Mucosa of rectum (tissue), 2 donors: ENCODE data around the gene CTNNB1.

Experiments used
- H3K27ac ChIP-seq, 2 donors: one replicate each; pipeline ENCODE4 v1.7.0; 2013; ENCODE audit warnings: inconsistent platforms in 2 of 2, low read depth in 2 of 2, low read length in 2 of 2
- H3K27me3 ChIP-seq, 2 donors: one replicate each; pipeline ENCODE4 v1.7.0; 2013; ENCODE audit warnings: low read length in 2 of 2; ENCODE audit not compliant: control insufficient read depth in 2 of 2, insufficient read depth in 2 of 2
- H3K36me3 ChIP-seq, 2 donors: one replicate each; pipeline ENCODE4 v1.7.0; 2013; ENCODE audit warnings: low read length in 2 of 2; ENCODE audit not compliant: control insufficient read depth in 2 of 2, insufficient read depth in 2 of 2
- H3K4me1 ChIP-seq, 2 donors: one replicate each; pipeline ENCODE4 v1.7.0; 2013; ENCODE audit warnings: low read length in 2 of 2, mild to moderate bottlenecking in 1 of 2; ENCODE audit not compliant: control insufficient read depth in 2 of 2, insufficient read depth in 2 of 2
- H3K4me3 ChIP-seq, 2 donors: one replicate each; pipeline ENCODE4 v1.7.0; 2013; ENCODE audit warnings: low read length in 2 of 2
- H3K9ac ChIP-seq, 2 donors: one replicate each; pipeline ENCODE4 v1.7.0; 2013; ENCODE audit warnings: low read length in 2 of 2, low read depth in 1 of 2, mild to moderate bottlenecking in 1 of 2
- H3K9me3 ChIP-seq, 2 donors: one replicate each; pipeline ENCODE4 v1.7.0; 2013; ENCODE audit warnings: low read length in 2 of 2; ENCODE audit not compliant: control insufficient read depth in 2 of 2
- donor health status: healthy.
- donor health status: Normal muscosa, but diverticular disease.

CTNNB1 gene

DNA sequence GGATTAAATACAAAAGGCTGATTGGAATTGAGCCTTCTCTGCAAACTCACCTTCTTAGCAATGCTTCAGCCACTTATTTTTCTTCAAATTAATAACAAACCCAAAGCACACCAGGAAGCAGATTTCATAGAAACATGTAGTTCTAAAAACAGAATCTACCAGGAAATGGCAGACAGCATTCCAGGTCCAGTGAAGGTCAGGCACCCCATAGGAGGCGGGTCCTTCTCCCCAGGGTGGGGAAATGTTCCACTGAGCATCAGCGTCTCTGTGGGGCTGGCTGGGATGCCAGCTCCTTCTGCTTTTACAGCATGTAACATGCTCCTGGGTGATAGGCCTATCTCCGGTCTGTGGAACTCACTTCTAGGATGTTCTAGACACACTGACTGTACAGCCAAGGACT lies 49.2 kb downstream of the CTNNB1 start:
- no peak overlapping the region for H3K27ac ChIP-seq
- H3K36me3 ChIP-seq: peaks cover 0 to 3% of the 10 kb centered on the region in 2 donors
- no peaks in the 10 kb centered on the region for H3K9me3 ChIP-seq
- no peaks in the 10 kb centered on the region for H3K4me1 ChIP-seq
- no peak overlapping the region for H3K9ac ChIP-seq
- H3K4me3 ChIP-seq: no peak overlapping the region
- no peaks in the 10 kb centered on the region for H3K27me3 ChIP-seq

DNA sequence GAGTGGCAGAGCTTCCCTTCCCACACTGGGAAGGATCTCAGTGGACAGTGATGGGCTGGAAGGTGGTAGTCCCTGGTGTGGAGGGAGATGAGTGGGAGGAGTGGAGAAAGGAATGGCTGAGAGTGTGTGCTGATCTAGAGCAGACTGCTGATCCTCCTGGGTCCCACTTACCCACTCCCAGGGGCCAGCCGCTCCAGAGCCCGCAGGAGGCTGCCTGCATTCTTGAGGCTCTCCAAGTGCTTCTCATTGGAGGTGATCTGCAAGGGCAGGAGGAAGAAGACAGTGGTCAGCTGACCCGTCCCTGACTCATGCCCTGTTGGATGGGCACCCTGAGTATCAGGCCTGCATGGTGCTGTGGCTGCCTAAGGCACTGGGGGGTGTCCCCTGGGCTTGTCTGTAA lies 50.0 kb downstream of the CTNNB1 start:
- Histone ChIP-seq H3K9me3 (no peaks in the 10 kb centered on the region), H3K4me3 (no peak overlapping the region), H3K9ac (no peak overlapping the region), H3K36me3 (peaks cover 0 to 3% of the 10 kb centered on the region in 2 donors), H3K4me1 (no peaks in the 10 kb centered on the region), H3K27me3 (no peaks in the 10 kb centered on the region), H3K27ac (no peak overlapping the region)

DNA sequence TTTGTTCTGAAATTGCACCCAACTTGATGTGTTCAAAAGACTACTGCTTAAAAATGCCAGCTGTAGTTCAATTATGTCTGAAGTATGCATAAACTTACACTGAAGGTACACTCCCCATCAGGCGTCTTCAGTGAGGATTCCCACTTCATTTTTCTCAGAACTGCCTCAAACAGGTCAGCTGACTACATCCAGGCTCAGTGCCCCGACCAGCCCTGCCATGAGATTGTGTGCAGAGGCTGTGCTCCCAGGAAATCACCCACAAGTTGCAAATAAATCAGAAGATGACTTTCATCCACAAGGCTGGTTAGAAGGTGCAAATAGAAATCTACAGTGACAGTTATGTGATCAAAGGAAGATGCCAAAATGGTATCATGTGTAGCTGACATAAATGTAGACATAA lies 51.5 kb downstream of the CTNNB1 start:
- no peaks in the 10 kb centered on the region for H3K9me3 ChIP-seq
- H3K4me1 ChIP-seq: no peaks in the 10 kb centered on the region
- no peak overlapping the region for H3K4me3 ChIP-seq
- H3K9ac ChIP-seq: no peak overlapping the region
- H3K27me3 ChIP-seq: no peaks in the 10 kb centered on the region
- no peaks in the 10 kb centered on the region for H3K36me3 ChIP-seq
- H3K27ac ChIP-seq: no peak overlapping the region

DNA sequence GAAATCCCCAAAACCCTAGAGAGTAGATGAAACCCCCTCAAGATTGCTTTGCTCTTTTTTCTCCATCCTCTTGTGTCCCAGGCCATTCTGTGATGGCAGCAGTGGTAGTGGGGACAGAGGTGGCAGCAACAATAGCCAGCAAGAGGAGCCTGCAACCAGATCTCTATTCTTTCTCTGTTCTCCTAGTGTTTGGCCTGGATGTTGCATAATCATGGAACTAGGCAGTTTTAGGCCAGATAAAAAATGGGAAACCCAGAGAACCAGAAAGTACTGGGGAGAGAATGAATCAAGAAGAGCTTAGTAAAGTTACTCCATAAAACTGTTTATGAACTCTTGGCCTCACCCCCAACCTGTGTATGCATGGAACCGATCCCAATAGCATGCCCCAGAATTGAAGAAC lies 52.3 kb downstream of the CTNNB1 start:
- Histone ChIP-seq H3K9ac (no peak overlapping the region), H3K9me3 (no peaks in the 10 kb centered on the region), H3K27ac (no peak overlapping the region), H3K4me3 (no peak overlapping the region), H3K4me1 (no peaks in the 10 kb centered on the region), H3K36me3 (no peaks in the 10 kb centered on the region), H3K27me3 (no peaks in the 10 kb centered on the region)

DNA sequence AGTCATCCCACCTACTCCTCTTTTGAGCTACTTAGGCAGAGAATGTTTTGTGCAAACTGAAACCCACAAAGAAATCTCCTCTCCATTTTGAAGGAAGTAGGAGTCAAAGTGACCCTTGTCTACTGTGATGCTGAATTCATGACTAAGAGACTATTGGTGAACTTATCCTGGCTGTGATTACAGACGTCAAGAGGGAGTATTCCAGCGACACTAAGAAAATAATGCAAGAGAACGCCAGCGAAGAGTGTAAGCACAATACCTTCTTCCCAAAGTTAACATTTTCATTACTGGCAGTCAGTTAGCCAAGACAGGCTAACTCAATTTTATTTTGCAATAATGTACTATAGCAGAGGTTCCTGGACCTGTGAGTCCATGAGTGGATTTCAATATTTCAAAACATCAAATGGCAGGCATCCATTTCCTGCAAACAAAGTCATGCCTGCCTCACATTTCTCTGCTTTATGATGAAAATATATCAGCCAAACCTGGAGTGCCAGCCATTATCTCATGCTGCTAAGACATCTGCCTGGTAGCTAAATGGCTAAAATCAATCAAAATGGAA lies 59.0 kb downstream of the CTNNB1 start:
- no peak overlapping the region for H3K4me3 ChIP-seq
- H3K27ac ChIP-seq: no peak overlapping the region
- H3K9ac ChIP-seq: no peak overlapping the region
- H3K36me3 ChIP-seq: no peaks in the 10 kb centered on the region
- no peaks in the 10 kb centered on the region for H3K4me1 ChIP-seq
- H3K27me3 ChIP-seq: no peaks in the 10 kb centered on the region
- no peaks in the 10 kb centered on the region for H3K9me3 ChIP-seq

DNA sequence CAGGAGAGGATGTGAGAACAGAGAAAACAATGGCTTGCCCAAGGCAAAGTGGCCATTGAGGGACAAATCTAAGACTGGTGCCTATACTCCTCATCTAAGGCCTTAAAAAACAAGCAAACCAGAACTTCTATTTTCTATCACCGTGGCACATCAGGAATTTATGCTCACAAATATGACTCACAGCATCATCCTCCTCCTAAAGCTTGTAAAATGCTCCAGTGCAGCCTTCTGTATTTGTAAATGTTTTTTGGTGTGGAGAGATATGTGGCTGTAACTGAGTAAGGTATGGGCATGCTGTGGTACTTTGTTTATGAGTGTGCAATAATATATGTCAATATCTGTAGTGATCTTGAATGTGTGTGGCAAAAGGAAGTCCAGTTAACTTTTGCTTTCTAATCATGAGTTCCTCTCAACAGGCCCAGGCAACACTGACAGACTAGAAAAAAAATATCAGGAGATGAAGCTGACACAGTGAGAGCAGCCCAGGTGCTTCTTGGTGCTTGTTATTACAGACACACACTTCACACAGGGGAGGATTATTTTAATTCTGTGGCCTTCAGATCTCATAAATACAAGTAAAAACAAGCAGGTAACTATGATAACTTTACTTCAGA lies 60.3 kb downstream of the CTNNB1 start:
- no peaks in the 10 kb centered on the region for H3K27me3 ChIP-seq
- no peak overlapping the region for H3K9ac ChIP-seq
- no peak overlapping the region for H3K27ac ChIP-seq

DNA sequence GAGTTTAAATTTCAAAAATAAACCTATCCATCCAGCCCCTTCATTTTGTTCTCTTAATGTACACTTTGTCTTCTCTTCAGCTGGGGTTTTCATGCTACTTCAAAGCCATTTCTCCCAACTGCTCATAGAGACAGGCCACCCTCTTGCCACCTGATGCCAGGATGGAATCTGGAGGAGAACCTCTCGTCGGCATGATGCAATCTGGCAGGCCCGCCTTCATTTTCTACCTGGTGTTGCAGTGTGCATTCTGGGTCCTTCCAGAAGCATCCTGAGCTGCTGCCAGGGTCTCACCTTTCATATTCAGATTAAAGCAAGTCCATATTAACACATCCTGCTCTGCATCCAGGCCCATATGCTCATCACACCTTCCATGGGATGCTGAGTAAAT lies 60.8 kb downstream of the CTNNB1 start:
- Histone ChIP-seq H3K27ac (no peak overlapping the region), H3K27me3 (no peaks in the 10 kb centered on the region), H3K4me3 (no peak overlapping the region), H3K9ac (no peak overlapping the region), H3K36me3 (no peaks in the 10 kb centered on the region), H3K4me1 (no peaks in the 10 kb centered on the region), H3K9me3 (no peaks in the 10 kb centered on the region)

More for the DNA sequence above, 60.3 kb downstream of the CTNNB1 start:
- no peak overlapping the region for H3K4me3 ChIP-seq
- H3K36me3 ChIP-seq: no peaks in the 10 kb centered on the region
- H3K4me1 ChIP-seq: no peaks in the 10 kb centered on the region
- H3K9me3 ChIP-seq: no peaks in the 10 kb centered on the region

DNA sequence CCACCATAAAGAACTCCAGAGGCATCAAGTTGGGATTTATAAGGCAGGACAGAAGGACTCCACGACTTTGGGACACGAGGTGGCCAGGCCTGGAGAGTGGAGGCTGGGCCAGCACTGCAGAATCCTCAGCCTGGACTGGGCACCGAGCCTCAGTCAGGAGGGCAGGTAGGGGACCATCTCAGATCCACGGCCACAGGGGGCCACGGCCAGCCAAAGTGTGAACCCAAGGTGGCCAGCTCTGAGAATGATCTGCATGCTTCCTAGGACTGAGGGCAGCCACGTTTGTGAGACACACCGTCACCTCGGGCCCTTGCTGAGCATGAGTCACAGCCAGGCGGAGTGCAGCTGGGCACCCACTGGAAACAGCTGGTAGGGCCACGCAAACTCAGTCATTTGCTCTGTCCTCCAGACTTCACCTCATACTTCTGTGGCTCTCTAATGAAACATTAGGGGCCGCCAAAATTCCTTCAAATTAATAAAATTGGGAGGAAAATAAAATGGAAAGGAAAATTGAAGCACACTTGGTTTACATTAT lies 65.8 kb downstream of the CTNNB1 start:
- H3K27ac ChIP-seq: no peak overlapping the region
- no peak overlapping the region for H3K4me3 ChIP-seq
- no peaks in the 10 kb centered on the region for H3K9me3 ChIP-seq
- no peaks in the 10 kb centered on the region for H3K36me3 ChIP-seq
- H3K27me3 ChIP-seq: no peaks in the 10 kb centered on the region
- H3K9ac ChIP-seq: no peak overlapping the region
- no peaks in the 10 kb centered on the region for H3K4me1 ChIP-seq

DNA sequence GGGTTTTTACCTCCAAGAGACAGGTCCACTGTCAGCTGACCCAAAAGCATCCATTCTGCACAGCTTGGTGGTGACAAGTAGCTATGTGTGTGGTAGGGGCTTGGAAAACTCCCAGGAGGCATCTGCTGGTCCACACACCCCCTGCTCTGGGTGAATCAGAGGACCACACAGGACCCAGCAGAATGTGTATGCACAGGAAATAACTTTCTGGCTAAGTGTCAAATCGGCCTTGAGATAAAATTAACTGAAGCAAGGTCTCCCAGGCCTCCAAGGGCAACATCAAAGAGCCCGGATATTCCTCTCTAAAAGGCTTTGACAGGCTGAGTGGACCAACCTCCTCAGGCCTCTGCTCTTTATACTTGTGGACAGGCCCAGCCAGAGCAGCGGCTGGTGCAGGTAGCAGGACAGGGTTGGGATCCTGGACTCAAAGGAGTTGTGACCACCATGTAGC lies 66.5 kb downstream of the CTNNB1 start:
- no peaks in the 10 kb centered on the region for H3K27me3 ChIP-seq
- H3K9me3 ChIP-seq: no peaks in the 10 kb centered on the region
- no peak overlapping the region for H3K9ac ChIP-seq

DNA sequence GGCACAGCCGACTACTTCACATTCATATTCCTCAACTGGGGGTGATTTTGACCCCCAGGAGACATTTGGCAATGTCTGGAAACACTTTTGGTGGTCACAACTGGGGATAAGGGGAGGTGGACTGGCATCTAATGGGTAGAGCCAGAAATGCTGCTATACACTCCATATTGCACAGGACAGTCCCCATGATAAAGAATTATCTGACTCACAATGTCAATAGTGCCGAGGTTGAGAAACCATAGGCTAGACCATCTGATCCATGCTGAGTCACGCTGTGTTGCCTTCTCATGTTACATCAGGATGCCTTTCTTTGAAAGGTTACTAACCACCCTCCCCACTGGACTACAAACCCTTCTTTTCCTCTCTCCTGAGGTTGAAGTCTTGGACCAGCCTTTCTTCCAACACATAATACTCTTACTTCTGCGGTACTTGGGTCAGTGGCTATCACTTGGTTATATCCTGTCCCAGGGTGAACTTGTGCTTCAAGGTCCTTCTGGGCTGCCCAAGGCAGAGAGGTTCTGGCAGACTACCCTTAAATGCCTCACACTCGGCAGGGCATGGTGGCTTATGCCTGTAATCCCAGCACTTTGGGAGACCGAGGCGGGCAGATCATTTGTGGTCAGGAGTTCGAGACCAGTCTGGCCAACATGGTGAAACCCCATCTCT lies 68.8 kb downstream of the CTNNB1 start:
- Histone ChIP-seq H3K27me3 (no peaks in the 10 kb centered on the region), H3K27ac (no peak overlapping the region), H3K36me3 (no peaks in the 10 kb centered on the region), H3K9ac (no peak overlapping the region), H3K4me1 (no peaks in the 10 kb centered on the region), H3K4me3 (no peak overlapping the region), H3K9me3 (no peaks in the 10 kb centered on the region)

More for the DNA sequence above, 66.5 kb downstream of the CTNNB1 start:
- H3K4me1 ChIP-seq: no peaks in the 10 kb centered on the region
- H3K27ac ChIP-seq: no peak overlapping the region
- no peaks in the 10 kb centered on the region for H3K36me3 ChIP-seq
- H3K4me3 ChIP-seq: no peak overlapping the region
